SU-DHL-6 (cell line): ENCODE results near the gene CYP2W1.

Experiments
- H2AFZ ChIP-seq: fragments of 200-600 bp; sonication (generic); 2 replicates; pipeline ENCODE4 v1.6.1; 2014; ENCODE audit warnings: low read depth, mild to moderate bottlenecking, moderate library complexity, mixed read lengths, antibody characterized with exemption, low read length; ENCODE audit not compliant: severe bottlenecking
- H3F3A ChIP-seq: fragments of 200-600 bp; shearing (Covaris generic); 2 replicates; pipeline ENCODE4 v1.6.0; 2016; ENCODE audit warnings: antibody characterized with exemption, mild to moderate bottlenecking; ENCODE audit not compliant: insufficient read depth
- H3K27ac ChIP-seq: fragments of 200-600 bp; sonication (generic); 2 replicates; pipeline ENCODE4 v1.5.1; 2016; ENCODE audit warnings: low read depth, mild to moderate bottlenecking, low read length, moderate library complexity, mixed read lengths
- H3K27me3 ChIP-seq: fragments of 200-600 bp; sonication (generic), shearing (Covaris generic); 2 replicates; pipeline ENCODE4 v1.6.0; 2014; ENCODE audit warnings: mild to moderate bottlenecking, low read length
- H3K36me3 ChIP-seq: fragments of 200-600 bp; sonication (generic); 2 replicates; pipeline ENCODE4 v1.6.1; 2014; ENCODE audit warnings: mild to moderate bottlenecking, low read length, mixed read lengths
- H3K4me2 ChIP-seq: fragments of 300-600, 200-600 bp; shearing (Covaris generic), sonication (generic); 2 replicates; pipeline ENCODE4 v1.6.0; 2014; ENCODE audit warnings: low read length, low read depth, mild to moderate bottlenecking; ENCODE audit not compliant: poor library complexity, severe bottlenecking
- H3K4me3 ChIP-seq: fragments of 200-600 bp; sonication (generic); 2 replicates; pipeline ENCODE4 v1.5.1; 2014; ENCODE audit warnings: antibody characterized with exemption, low read length, mild to moderate bottlenecking, mixed read lengths; ENCODE audit not compliant: insufficient read depth, poor library complexity, severe bottlenecking
- H3K79me2 ChIP-seq: fragments of 200-600 bp; sonication (generic); 2 replicates; pipeline ENCODE4 v1.6.1; 2014; ENCODE audit warnings: mild to moderate bottlenecking, low read length, moderate library complexity; ENCODE audit not compliant: insufficient read depth
- H3K9ac ChIP-seq: fragments of 200-600 bp; sonication (generic); 2 replicates; pipeline ENCODE4 v1.7.0; 2014; ENCODE audit warnings: mild to moderate bottlenecking, low read length
- H3K9me2 ChIP-seq: fragments of 200-600 bp; sonication (generic); replicated peaks from 2 replicates; pipeline ENCODE4 v1.6.1; 2014; ENCODE audit warnings: low read length; ENCODE audit not compliant: insufficient read depth
- H3K9me3 ChIP-seq: fragments of 200-600 bp; sonication (generic); 2 replicates; pipeline ENCODE4 v1.6.1; 2014; ENCODE audit warnings: low read length, mixed read lengths; ENCODE audit not compliant: insufficient read depth
- H4K20me1 ChIP-seq: fragments of 200-600 bp; sonication (generic); 2 replicates; pipeline ENCODE4 v1.6.1; 2014; ENCODE audit warnings: low read depth, mild to moderate bottlenecking, antibody characterized with exemption, low read length, moderate library complexity, mixed read lengths
- EZH2phosphoT487 ChIP-seq: fragments of 200-600 bp; sonication (generic), shearing (Covaris generic); conservative IDR thresholded peaks from 2 replicates; pipeline ENCODE4 v1.6.1; 2018; ENCODE audit warnings: mild to moderate bottlenecking, antibody characterized with exemption, low read length, moderate library complexity, mixed read lengths
- TF ChIP-seq, protein P1 (sequence below): fragments of 200-600 bp; sonication (generic); IDR thresholded peaks from one replicate; pipeline ENCODE4 v1.5.1; 2017; ENCODE audit warnings: antibody characterized with exemption, mild to moderate bottlenecking, low read length, moderate library complexity; ENCODE audit not compliant: insufficient read depth, poor library complexity, severe bottlenecking

The CYP2W1 gene

DNA sequence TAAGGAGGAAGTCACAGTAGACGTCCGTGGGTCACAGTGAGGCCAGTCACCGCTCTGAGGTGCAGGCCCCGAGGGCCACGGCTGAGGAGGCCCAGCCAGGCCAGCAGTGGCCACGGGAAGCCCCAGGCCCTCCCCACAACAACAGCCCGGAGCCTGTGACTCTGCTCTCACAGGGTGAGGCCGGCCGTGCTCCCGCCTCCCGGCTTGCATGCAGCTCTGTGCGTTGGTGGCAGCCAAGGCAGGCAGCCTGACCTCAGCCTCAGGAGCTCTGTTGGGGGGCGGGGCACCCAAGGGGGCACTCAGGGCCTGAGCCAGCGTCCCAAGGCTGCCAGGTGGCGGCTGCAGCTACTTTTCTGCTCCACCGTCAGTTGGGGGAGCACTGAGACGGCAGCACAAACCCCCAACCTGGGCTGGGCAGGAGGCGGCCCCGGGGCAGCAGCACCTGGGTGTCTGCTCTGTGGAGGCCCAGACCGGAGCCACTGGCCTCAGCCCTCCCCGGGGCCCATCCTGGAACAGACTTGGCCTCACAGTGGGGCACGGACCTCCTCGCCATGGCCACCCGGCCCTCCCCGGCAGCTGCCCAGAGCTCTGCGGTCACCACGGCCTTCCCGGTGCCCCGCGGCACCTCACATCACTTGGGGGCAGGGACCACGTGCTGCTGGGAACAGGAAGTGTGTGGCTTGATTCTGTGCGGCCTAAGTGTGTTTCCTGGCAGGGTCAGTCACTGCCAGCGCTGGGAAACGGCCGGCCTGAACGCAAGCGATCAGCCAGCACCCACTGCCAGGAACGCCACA lies 13.3 kb downstream of the CYP2W1 start:
- H3K9ac ChIP-seq, result peak overlapping the region; percentile 8; the same call in 1 of the 2 replicates
- H3K27ac ChIP-seq, result peak overlapping the region; percentile 63

GRCh38 chr7:997404-998395 lies 14.7 kb downstream of the CYP2W1 start:
- Histone ChIP-seq H3K9me2 (no peaks in the 10 kb centered on the region), H2AFZ (no peak overlapping the region), H3K27me3 (no peaks in the 10 kb centered on the region), H3K4me3 (no peak overlapping the region), H3K9me3 (no peaks in the 10 kb centered on the region), H3K27ac (no peak overlapping the region), H3F3A (peaks cover 33% of the 10 kb centered on the region), H4K20me1 (no peaks in the 10 kb centered on the region), H3K9ac (no peak overlapping the region), H3K79me2 (no peaks in the 10 kb centered on the region), H3K36me3 (no peaks in the 10 kb centered on the region), H3K4me2 (no peak overlapping the region)
- no peak for TF ChIP-seq EZH2phosphoT487
- TF ChIP-seq, protein P1, sequence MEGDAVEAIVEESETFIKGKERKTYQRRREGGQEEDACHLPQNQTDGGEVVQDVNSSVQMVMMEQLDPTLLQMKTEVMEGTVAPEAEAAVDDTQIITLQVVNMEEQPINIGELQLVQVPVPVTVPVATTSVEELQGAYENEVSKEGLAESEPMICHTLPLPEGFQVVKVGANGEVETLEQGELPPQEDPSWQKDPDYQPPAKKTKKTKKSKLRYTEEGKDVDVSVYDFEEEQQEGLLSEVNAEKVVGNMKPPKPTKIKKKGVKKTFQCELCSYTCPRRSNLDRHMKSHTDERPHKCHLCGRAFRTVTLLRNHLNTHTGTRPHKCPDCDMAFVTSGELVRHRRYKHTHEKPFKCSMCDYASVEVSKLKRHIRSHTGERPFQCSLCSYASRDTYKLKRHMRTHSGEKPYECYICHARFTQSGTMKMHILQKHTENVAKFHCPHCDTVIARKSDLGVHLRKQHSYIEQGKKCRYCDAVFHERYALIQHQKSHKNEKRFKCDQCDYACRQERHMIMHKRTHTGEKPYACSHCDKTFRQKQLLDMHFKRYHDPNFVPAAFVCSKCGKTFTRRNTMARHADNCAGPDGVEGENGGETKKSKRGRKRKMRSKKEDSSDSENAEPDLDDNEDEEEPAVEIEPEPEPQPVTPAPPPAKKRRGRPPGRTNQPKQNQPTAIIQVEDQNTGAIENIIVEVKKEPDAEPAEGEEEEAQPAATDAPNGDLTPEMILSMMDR, result no peak

More for the DNA sequence above, 13.3 kb downstream of the CYP2W1 start:
- H4K20me1 ChIP-seq, result no peaks in the 10 kb centered on the region
- H3K4me3 ChIP-seq, result no peak overlapping the region
- peak overlapping the region; percentile 11 for H3K4me2 ChIP-seq
- peaks cover 33% of the 10 kb centered on the region for H3F3A ChIP-seq
- no peaks in the 10 kb centered on the region for H3K9me3 ChIP-seq
- H3K27me3 ChIP-seq, result no peaks in the 10 kb centered on the region
- no peaks in the 10 kb centered on the region for H3K36me3 ChIP-seq
- H3K79me2 ChIP-seq, result no peaks in the 10 kb centered on the region
- H2AFZ ChIP-seq, result no peak overlapping the region
- TF ChIP-seq, protein P1, result no peak
- no peak for TF ChIP-seq EZH2phosphoT487
- no peaks in the 10 kb centered on the region for H3K9me2 ChIP-seq

DNA sequence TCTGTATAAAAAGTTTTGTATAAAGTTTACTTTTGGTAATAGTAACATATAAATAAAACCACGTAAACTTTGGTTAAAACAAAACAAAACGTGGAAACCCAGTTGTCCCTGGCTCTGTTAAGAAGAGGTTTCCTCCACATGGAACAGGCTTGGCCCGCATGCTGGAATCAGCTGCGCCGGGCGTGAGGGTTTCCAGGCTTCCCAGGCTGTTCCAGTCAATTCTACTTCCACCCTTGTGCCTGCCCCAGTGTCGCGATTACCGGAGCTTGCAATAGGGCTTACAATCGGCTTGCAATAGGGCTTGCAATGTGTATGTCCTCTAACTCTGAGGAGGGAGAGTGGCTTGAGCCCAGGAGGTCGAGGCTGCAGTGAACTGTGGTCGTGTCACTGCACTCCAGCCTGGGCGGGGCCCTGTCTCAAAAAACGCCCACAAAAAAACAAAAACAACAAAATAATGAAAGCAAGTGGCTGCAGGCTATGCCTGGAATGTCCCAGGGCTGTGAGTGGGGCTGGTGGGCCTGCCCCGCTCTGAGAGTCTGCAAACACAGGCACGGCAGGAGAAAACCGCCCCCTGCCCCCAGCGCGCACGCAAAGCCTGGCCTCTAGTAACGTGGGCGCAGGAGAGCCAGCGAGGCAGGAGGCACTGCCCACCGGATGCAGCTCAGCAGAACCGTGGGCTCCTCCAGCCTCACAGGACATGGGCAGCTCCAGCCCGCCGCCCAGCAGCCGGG lies 16.3 kb downstream of the CYP2W1 start:
- Histone ChIP-seq H3K4me3 (no peak overlapping the region), H2AFZ (no peak overlapping the region), H4K20me1 (no peaks in the 10 kb centered on the region), H3K27me3 (no peaks in the 10 kb centered on the region), H3F3A (peaks cover 33% of the 10 kb centered on the region), H3K27ac (peak overlapping the region; percentile 91), H3K9me2 (no peaks in the 10 kb centered on the region), H3K9ac (peak overlapping the region; percentile 3; the same call in 1 of the 2 replicates), H3K36me3 (no peaks in the 10 kb centered on the region), H3K79me2 (no peaks in the 10 kb centered on the region), H3K4me2 (peak overlapping the region; percentile 46), H3K9me3 (no peaks in the 10 kb centered on the region)
- no peak for TF ChIP-seq EZH2phosphoT487
- TF ChIP-seq, protein P1, result no peak
